ENCODE results near the gene KIAA0513. TPM values are rescaled to one million over a fixed set of nuclear protein-coding genes. Genes with fewer than 3 reads are reported as not detected.

Gene KIAA0513
- total and polyA plus RNA-seq, 2 donors (not counting 1 experiment from before 2014, with no cell fraction given): 1.1 to 2.1 TPM

GRCh38 chr16:85017633-85018032 is 10.0 kb upstream of the KIAA0513 start:
- H4K20me1 ChIP-seq (ENCODE audit: control insufficient read depth, insufficient read depth, low read length, poor library complexity, severe bottlenecking): no peaks in the 10 kb centered on the region
- no peak overlapping the region for H3K27ac ChIP-seq (ENCODE audit: low read length in 2 of 2)
- ATAC-seq (ENCODE audit: low read depth) (no peak), DNase-seq (no peak)
- H3K4me1 ChIP-seq (ENCODE audit: control insufficient read depth in 2 of 2, insufficient read depth in 2 of 2, low read length in 2 of 2): peaks cover 0 to 2% of the 10 kb centered on the region in 2 donors
- no peaks in the 10 kb centered on the region for H3K79me2 ChIP-seq (ENCODE audit: control insufficient read depth, insufficient read depth, low read length)
- H3K4me1 Mint-ChIP-seq: no peaks in the 10 kb centered on the region
- H3K4me3 ChIP-seq (ENCODE audit: control extremely low read depth in 1 of 5, extremely low read depth in 1 of 5, insufficient read depth in 1 of 5, low read depth in 2 of 5, low read length in 4 of 5): no peak overlapping the region
- peaks cover 20% of the 10 kb centered on the region for H3K27me3 Mint-ChIP-seq
- no peak overlapping the region for H3K4me3 Mint-ChIP-seq
- H3K27me3 ChIP-seq (replicated peaks in 1 of 4; ENCODE audit: control extremely low read depth in 1 of 4, control insufficient read depth in 3 of 4, insufficient read depth in 4 of 4, low read length in 3 of 4): no peaks in the 10 kb centered on the region
- WGBS (ENCODE audit: insufficient coverage): 80% methylated on average over 3 of the region's 8 CpGs
- no peaks in the 10 kb centered on the region for H3K36me3 ChIP-seq (replicated peaks in 1 of 2; ENCODE audit: control extremely low read depth in 1 of 2, control insufficient read depth in 1 of 2, extremely low read depth in 1 of 2, insufficient read depth in 2 of 2, low read length in 1 of 2)
- H3K4me2 ChIP-seq (replicated peaks; ENCODE audit: low read depth, low read length, poor library complexity, severe bottlenecking): no peak overlapping the region
- ChIA-PET POLR2A (no interaction called here), CTCF (no interaction called here)
- no peaks in the 10 kb centered on the region for H3K9me3 Mint-ChIP-seq (ENCODE audit: insufficient read depth)
- H3K9me3 ChIP-seq (ENCODE audit: control extremely low read depth in 1 of 3, control insufficient read depth in 2 of 3, insufficient read depth in 1 of 3, low read length in 2 of 3): no peaks in the 10 kb centered on the region
- intact Hi-C loops (cut with micrococcal nuclease): no loop called here
- H2AFZ ChIP-seq (ENCODE audit: insufficient read depth, low read depth, low read length, poor library complexity, severe bottlenecking): no peak overlapping the region
- no peak overlapping the region for H3K9ac ChIP-seq (ENCODE audit: low read length)
- no peak for TF ChIP-seq EZH2 (IDR thresholded peaks at IDR 0.05; ENCODE audit: borderline replicate concordance, insufficient read depth, low read depth, low read length, poor library complexity, severe bottlenecking)
- no peak for TF ChIP-seq CTCF (IDR thresholded peaks at IDR 0.05)
- no peak overlapping the region for H3K27ac Mint-ChIP-seq

- TF ChIP-seq EZH2 (IDR thresholded peaks at IDR 0.05; ENCODE audit: borderline replicate concordance, insufficient read depth, low read depth, low read length, poor library complexity, severe bottlenecking) (no peak), CTCF (IDR thresholded peaks at IDR 0.05) (no peak)
- ATAC-seq (ENCODE audit: low read depth) (no peak), DNase-seq (no peak)
- Histone ChIP-seq H3K9ac (ENCODE audit: low read length) (no peak overlapping the region), H2AFZ (ENCODE audit: insufficient read depth, low read depth, low read length, poor library complexity, severe bottlenecking) (no peak overlapping the region), H3K4me2 (replicated peaks; ENCODE audit: low read depth, low read length, poor library complexity, severe bottlenecking) (no peak overlapping the region), H3K27me3 (replicated peaks in 1 of 4; ENCODE audit: control extremely low read depth in 1 of 4, control insufficient read depth in 3 of 4, insufficient read depth in 4 of 4, low read length in 3 of 4) (no peaks in the 10 kb centered on the region), H3K9me3 (ENCODE audit: control extremely low read depth in 1 of 3, control insufficient read depth in 2 of 3, insufficient read depth in 1 of 3, low read length in 2 of 3) (no peaks in the 10 kb centered on the region), H3K4me3 (ENCODE audit: control extremely low read depth in 1 of 5, extremely low read depth in 1 of 5, insufficient read depth in 1 of 5, low read depth in 2 of 5, low read length in 4 of 5) (no peak overlapping the region), H3K36me3 (replicated peaks in 1 of 2; ENCODE audit: control extremely low read depth in 1 of 2, control insufficient read depth in 1 of 2, extremely low read depth in 1 of 2, insufficient read depth in 2 of 2, low read length in 1 of 2) (no peaks in the 10 kb centered on the region), H4K20me1 (ENCODE audit: control insufficient read depth, insufficient read depth, low read length, poor library complexity, severe bottlenecking) (no peaks in the 10 kb centered on the region), H3K4me1 (ENCODE audit: control insufficient read depth in 2 of 2, insufficient read depth in 2 of 2, low read length in 2 of 2) (peaks cover 0 to 2% of the 10 kb centered on the region in 2 donors), H3K79me2 (ENCODE audit: control insufficient read depth, insufficient read depth, low read length) (no peaks in the 10 kb centered on the region), H3K27ac (ENCODE audit: low read length in 2 of 2) (no peak overlapping the region)
- Mint-ChIP-seq H3K27ac (no peak overlapping the region), H3K27me3 (peaks cover 20% of the 10 kb centered on the region), H3K4me1 (no peaks in the 10 kb centered on the region), H3K4me3 (no peak overlapping the region), H3K9me3 (ENCODE audit: insufficient read depth) (no peaks in the 10 kb centered on the region)
- intact Hi-C loops (cut with micrococcal nuclease): no loop called here
- WGBS (ENCODE audit: insufficient coverage): 91% methylated on average over 17 of the region's 19 CpGs
- ChIA-PET POLR2A (no interaction called here), CTCF (no interaction called here)
Observed at GRCh38 chr16:85018529-85019236, 8.9 kb upstream of the KIAA0513 start.
